ENCODE measurements around the gene ODAD3. TPM values are rescaled to one million over a fixed set of nuclear protein-coding genes. Genes with fewer than 3 reads are reported as not detected.

ODAD3 gene
- not detected for total RNA-seq
- polyA plus RNA-seq: not detected

DNA sequence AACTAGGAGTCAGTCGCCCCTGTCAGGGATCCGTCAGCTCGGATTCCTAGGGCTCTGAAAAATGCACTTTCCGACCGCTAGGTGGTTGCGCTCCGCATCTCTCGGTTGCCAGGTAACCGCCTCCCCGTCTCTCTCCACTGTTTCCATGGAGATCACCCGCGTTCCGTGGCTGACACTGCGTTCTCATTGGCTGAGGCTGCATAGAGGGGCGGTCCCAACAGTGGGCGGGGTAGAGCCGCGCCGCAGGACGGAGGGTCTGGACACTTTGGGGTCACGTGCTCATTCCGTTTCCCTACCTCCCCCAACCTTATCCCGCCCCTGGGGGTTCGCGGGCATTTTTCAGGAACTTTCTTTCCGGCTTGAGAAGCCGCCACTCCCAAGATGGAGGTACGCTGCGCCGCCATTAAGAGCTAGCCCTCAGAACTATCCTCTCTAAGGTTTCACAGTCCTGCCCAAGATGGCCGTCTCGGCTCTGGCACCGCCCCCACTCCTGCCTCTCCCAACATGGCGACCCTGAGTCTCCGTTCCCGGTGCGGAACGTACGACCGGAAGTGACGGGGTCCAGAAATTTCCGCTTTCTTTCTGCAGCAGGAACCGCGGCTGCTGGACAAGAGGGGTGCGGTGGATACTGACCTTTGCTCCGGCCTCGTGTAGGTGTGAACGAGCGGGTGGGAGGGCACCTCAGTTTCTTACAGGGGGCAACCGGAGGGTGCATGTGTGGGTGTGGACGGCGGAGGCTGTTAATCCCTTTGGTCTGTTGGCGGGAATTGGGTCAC lies at the start of gene ODAD3, which contains the start of gene PRKCSH:
TSS of gene ODAD3 (minus strand) at position 65 of the 776 bp plus-strand sequence. CDS start 105 bp downstream, outside the sequence.
TSS of gene PRKCSH (plus strand) at position 579 of the 776 bp plus-strand sequence. CDS start 483 bp downstream, outside the sequence.
- Histone ChIP-seq H3K4me1 (ENCODE audit: control insufficient read depth, insufficient read depth, low read length, poor library complexity, severe bottlenecking) (peaks cover 21% of the 10 kb centered on the region), H3K36me3 (ENCODE audit: control insufficient read depth, insufficient read depth, low read length) (peaks cover 15% of the 10 kb centered on the region), H3K4me3 (ENCODE audit: low read depth, low read length) (peak within 1 kb of the TSS; percentile 83), H3K27me3 (ENCODE audit: control insufficient read depth, insufficient read depth, low read length) (no peaks in the 10 kb centered on the region), H3K9me3 (ENCODE audit: control insufficient read depth in 2 of 2, low read length in 2 of 2) (no peaks in the 10 kb centered on the region), H3K27ac (ENCODE audit: insufficient read depth, low read length, poor library complexity, severe bottlenecking) (peak within 1 kb of the TSS; percentile 82)
- Mint-ChIP-seq H3K36me3 (peaks cover 6% of the 10 kb centered on the region), H3K4me3 (peak within 1 kb of the TSS; percentile 97 to 100 (median 100)), H3K4me1 (peaks cover 4 to 30% (median 10%) of the 10 kb centered on the region in 4 donors), H3K27me3 (peaks cover 6% of the 10 kb centered on the region), H3K27ac (peak within 1 kb of the TSS; percentile 92 to 99 (median 97)), H3K9me3 (peaks cover 0 to 1% (median 0%) of the 10 kb centered on the region in 7 donors)
- DNase-seq (peak; percentile 96 to 99 (median 99)), ATAC-seq (ENCODE audit: low read depth in 2 of 2) (peak; percentile 94 to 95)

DNA sequence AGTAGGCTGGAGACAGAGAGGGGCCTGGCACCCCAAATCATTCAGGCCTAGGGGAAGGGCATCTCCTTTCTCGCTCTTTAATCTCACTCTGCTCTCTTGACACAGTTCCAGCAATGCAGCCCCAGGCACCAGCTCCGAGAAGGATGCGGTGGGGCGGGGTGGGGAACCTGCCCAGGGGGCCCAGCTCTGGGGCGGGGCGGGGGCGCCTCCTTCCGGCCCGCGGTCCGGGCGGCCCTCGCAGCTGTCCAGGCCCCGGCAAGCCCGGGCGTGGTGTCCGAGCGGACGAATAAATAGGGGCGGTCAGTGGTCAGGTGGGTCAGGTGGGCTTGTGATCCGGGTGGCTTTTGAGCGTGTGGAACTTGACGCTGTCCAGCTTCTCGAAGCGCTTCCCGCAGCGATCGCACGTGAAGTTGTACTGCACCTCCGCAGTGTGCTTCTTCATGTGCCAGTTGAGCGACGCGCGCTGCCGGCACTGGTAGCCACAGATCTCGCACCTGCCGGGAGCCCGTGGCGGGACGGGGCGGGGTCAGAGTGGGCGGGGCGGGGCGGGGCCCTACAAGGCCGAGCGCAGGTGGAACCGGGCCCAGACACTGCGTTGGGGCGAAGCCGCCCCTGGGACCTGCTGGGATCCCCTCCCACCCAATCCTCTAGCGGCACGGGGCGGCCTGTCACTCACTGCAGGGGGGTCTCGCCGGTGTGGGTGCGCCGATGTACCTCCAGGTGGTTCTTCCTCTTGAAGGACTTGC lies 48.6 kb upstream of the ODAD3 start:
- H3K4me3 Mint-ChIP-seq: peak overlapping the region in 2 of 4 donors; percentile 24 to 41
- Histone ChIP-seq H3K27ac (ENCODE audit: insufficient read depth, low read length, poor library complexity, severe bottlenecking) (no peak overlapping the region), H3K9me3 (ENCODE audit: control insufficient read depth in 2 of 2, low read length in 2 of 2) (no peaks in the 10 kb centered on the region), H3K36me3 (ENCODE audit: control insufficient read depth, insufficient read depth, low read length) (no peaks in the 10 kb centered on the region), H3K27me3 (ENCODE audit: control insufficient read depth, insufficient read depth, low read length) (no peaks in the 10 kb centered on the region), H3K4me1 (ENCODE audit: control insufficient read depth, insufficient read depth, low read length, poor library complexity, severe bottlenecking) (peaks cover 40% of the 10 kb centered on the region), H3K4me3 (ENCODE audit: low read depth, low read length) (no peak overlapping the region)
- H3K9me3 Mint-ChIP-seq: peaks cover 0 to 9% (median 0%) of the 10 kb centered on the region in 7 donors
- H3K4me1 Mint-ChIP-seq: peaks cover 0 to 30% (median 13%) of the 10 kb centered on the region in 4 donors
- no peak for ATAC-seq (ENCODE audit: low read depth in 2 of 2)
- H3K27me3 Mint-ChIP-seq: peaks cover 29% of the 10 kb centered on the region
- DNase-seq: no peak
- peaks cover 7% of the 10 kb centered on the region for H3K36me3 Mint-ChIP-seq
- no peak overlapping the region for H3K27ac Mint-ChIP-seq

DNA sequence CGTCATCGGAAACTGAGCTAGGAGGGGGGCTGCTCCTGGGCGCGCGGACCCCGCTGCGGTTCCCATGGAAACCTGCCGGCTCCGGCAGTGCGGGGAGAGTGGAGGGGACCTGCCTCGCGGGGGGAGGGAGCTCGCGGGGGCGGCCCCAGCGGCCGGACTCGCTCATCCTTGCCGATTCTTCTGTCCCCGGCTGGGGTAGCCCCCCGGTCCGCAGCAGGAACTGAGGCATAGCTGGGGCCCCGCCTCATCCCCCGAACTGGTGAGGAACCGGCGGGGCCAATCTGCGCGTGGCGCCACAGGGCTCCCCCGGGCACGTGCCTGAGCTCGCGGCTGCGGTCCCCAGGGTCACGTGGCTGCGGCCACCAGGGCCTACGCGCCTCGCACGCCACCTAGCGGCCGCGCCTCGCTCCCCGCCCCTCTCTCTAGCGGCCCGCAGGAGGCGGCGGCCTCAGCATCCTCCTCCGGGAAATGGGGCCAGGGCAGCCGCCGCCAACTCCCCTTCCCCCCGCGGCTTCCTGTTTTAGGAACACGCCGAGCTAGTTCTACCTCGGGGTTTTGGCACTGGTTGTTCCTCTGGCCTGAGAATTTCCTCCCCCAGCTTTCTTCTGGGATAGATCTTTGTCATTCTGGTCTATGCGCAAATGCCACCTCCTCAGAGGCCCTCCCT lies 47.6 kb upstream of the ODAD3 start:
- Histone ChIP-seq H3K9me3 (ENCODE audit: control insufficient read depth in 2 of 2, low read length in 2 of 2) (no peaks in the 10 kb centered on the region), H3K27me3 (ENCODE audit: control insufficient read depth, insufficient read depth, low read length) (no peaks in the 10 kb centered on the region), H3K4me3 (ENCODE audit: low read depth, low read length) (peak overlapping the region; percentile 13), H3K36me3 (ENCODE audit: control insufficient read depth, insufficient read depth, low read length) (no peaks in the 10 kb centered on the region), H3K4me1 (ENCODE audit: control insufficient read depth, insufficient read depth, low read length, poor library complexity, severe bottlenecking) (peaks cover 40% of the 10 kb centered on the region), H3K27ac (ENCODE audit: insufficient read depth, low read length, poor library complexity, severe bottlenecking) (peak overlapping the region; percentile 47)
- Mint-ChIP-seq H3K36me3 (peaks cover 7% of the 10 kb centered on the region), H3K4me1 (peaks cover 0 to 31% (median 13%) of the 10 kb centered on the region in 4 donors), H3K27ac (peak overlapping the region in 2 of 3 donors; percentile 29 to 55), H3K27me3 (peaks cover 38% of the 10 kb centered on the region), H3K9me3 (peaks cover 0 to 9% (median 0%) of the 10 kb centered on the region in 7 donors), H3K4me3 (peak overlapping the region; percentile 52 to 82 (median 72))
- DNase-seq: peak; percentile 78 to 92 (median 85)
- ATAC-seq (ENCODE audit: low read depth in 2 of 2): peak; percentile 84 to 90

DNA sequence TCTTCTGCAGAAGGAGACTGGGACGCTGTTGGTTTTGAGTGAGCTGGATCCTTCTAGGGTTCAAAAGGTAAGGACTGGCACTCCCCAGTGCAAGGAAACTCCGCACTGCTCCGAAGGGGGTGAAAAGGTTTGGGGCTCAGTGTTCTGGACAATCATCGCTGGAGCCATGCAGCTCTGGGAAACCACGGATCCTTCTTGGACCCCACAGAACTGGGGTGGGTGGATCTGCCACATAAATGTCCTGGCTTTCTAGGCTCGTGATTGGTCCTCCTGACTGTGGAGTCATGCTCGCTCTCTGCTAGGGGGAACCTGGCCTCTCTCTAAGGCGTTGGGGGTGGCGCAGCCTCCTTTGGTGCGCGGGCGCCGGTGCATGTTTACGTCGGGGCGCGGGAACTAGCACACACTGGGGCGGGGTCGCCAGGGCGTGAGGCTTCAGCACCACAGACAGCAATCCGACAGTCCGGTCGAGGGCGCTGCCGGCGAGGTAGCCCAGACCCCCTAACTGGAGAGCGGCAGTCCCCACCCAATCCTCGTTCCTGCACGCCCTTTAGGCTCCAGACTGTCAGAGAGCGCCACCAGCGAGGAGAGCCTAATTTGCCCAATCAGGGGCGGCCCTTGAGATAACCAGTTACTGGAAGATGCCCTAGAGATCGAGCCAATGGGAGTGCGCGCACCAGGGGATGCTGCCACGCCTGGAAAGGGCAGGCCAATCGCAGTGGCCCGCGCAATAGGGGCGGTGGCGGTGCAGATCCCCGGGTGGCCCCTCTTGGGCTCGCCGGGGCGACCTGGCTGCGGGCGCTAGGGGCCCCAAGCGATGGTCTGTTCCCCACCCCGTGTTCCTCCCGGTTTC lies 46.8 kb upstream of the ODAD3 start:
- no peak overlapping the region for H3K4me3 ChIP-seq (ENCODE audit: low read depth, low read length)
- ATAC-seq (ENCODE audit: low read depth in 2 of 2): peak; percentile 52 to 54

DNA sequence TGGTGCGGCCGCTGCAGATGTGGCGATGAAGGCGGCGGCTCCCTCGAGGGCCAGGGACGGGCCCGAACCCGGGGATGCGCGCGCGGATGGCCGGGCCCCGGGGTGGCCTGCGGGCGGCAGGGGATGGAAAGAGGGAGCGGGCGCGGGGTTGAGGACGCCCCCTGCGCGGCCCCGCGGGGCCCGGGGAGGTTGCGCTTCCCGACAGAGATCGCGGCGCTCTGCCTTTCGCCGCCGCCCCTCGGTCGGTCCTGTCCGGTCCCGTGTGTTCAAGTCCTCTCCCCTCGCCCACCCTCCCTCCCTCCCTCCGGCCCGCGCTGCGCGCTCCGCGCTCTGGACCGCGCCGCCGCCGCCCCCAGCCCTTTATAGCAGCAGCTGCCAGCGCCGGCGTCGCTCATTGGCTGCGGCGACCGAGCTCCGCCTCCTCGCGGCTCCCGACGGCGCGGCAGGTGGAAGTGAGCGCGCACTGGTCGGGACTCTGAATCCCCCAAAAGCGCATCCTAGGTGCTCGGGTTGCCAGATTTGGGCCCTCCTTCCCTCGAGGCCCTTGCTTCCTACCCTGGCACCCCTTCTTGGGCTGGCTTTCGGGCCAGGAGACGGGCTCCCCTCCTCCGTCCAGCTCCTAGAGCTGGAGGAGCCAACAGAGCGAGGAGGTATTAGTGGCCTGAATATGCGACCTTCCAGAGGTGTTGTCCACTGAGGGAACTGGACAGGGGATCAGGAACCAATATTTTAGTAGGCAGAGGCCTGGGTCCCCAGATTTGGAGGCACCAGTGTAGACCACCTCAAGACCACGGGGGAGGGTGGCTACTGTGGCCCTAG lies 46.0 kb upstream of the ODAD3 start, which contains the start of gene ELAVL3:
TSS of gene ELAVL3 (minus strand) at position 332 of the 819 bp plus-strand sequence. CDS start 438 bp downstream, outside the sequence.
- H3K27ac ChIP-seq (ENCODE audit: insufficient read depth, low read length, poor library complexity, severe bottlenecking): no peak within 1 kb of the TSS
- H3K27ac Mint-ChIP-seq: peak within 1 kb of the TSS in 2 of 3 donors; percentile 36 to 48
- H3K4me1 Mint-ChIP-seq: peaks cover 0 to 31% (median 13%) of the 10 kb centered on the region in 4 donors
- peaks cover 7% of the 10 kb centered on the region for H3K36me3 Mint-ChIP-seq
- no peak within 1 kb of the TSS for H3K4me3 ChIP-seq (ENCODE audit: low read depth, low read length)
- DNase-seq (no peak), ATAC-seq (ENCODE audit: low read depth in 2 of 2) (no peak)
- peaks cover 0 to 9% (median 0%) of the 10 kb centered on the region in 7 donors for H3K9me3 Mint-ChIP-seq
- no peaks in the 10 kb centered on the region for H3K36me3 ChIP-seq (ENCODE audit: control insufficient read depth, insufficient read depth, low read length)
- peaks cover 46% of the 10 kb centered on the region for H3K27me3 Mint-ChIP-seq
- no peaks in the 10 kb centered on the region for H3K9me3 ChIP-seq (ENCODE audit: control insufficient read depth in 2 of 2, low read length in 2 of 2)
- H3K4me3 Mint-ChIP-seq: peak within 1 kb of the TSS; percentile 41 to 92 (median 72)
- no peaks in the 10 kb centered on the region for H3K27me3 ChIP-seq (ENCODE audit: control insufficient read depth, insufficient read depth, low read length)
- H3K4me1 ChIP-seq (ENCODE audit: control insufficient read depth, insufficient read depth, low read length, poor library complexity, severe bottlenecking): peaks cover 40% of the 10 kb centered on the region

More for the DNA sequence above, 46.8 kb upstream of the ODAD3 start:
- Histone ChIP-seq H3K27ac (ENCODE audit: insufficient read depth, low read length, poor library complexity, severe bottlenecking) (no peak overlapping the region), H3K36me3 (ENCODE audit: control insufficient read depth, insufficient read depth, low read length) (no peaks in the 10 kb centered on the region), H3K27me3 (ENCODE audit: control insufficient read depth, insufficient read depth, low read length) (no peaks in the 10 kb centered on the region), H3K4me1 (ENCODE audit: control insufficient read depth, insufficient read depth, low read length, poor library complexity, severe bottlenecking) (peaks cover 40% of the 10 kb centered on the region), H3K9me3 (ENCODE audit: control insufficient read depth in 2 of 2, low read length in 2 of 2) (no peaks in the 10 kb centered on the region)
- peak overlapping the region in 2 of 3 donors; percentile 36 to 48 for H3K27ac Mint-ChIP-seq
- H3K36me3 Mint-ChIP-seq: peaks cover 7% of the 10 kb centered on the region
- peaks cover 0 to 31% (median 13%) of the 10 kb centered on the region in 4 donors for H3K4me1 Mint-ChIP-seq
- H3K9me3 Mint-ChIP-seq: peaks cover 0 to 9% (median 0%) of the 10 kb centered on the region in 7 donors
- H3K4me3 Mint-ChIP-seq: peak overlapping the region; percentile 41 to 92 (median 72)
- peaks cover 43% of the 10 kb centered on the region for H3K27me3 Mint-ChIP-seq
- DNase-seq: peak; percentile 51 to 80 (median 58)

DNA sequence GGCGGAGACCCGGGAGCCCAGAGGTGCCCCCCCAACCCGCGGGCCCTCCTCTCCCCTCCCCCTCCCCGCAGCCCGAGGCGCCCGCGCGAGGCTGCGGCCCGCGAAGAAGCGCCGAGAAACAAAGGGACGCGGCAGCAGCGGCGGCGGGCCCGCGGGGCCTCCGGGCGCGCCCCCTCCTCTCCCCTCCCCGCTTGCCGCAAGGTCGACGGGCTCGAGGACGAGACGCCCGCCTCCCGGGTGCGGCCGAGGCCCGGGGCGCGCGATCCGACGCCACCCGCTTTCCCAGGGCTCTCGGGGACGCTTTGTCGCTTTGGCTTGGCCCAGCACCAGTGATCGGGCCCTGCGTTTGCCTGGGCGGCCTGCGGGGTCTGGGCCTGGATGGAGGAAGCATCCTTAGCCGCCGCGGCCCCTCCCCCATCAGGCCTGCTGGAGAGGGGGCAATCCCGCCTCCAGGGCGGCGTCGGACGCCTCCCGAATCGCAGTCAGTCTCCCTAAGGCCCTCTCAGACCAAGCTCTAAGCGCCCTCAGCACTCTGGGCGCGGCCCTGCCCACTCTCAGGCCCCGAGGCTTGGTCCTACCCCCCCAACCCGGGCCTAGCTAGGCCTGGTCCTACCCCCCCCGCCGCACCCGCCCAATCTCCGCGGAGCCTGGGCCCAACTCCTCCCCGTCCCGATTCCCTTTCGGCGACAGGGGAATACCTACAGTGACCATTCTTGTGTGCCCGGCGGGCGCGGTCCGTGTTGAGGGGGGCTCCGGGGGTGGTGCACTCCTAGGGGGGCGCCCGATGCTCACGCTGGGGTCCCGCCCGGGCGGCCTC lies 45.2 kb upstream of the ODAD3 start:
- no peaks in the 10 kb centered on the region for H3K27me3 ChIP-seq (ENCODE audit: control insufficient read depth, insufficient read depth, low read length)
- no peak overlapping the region for H3K27ac ChIP-seq (ENCODE audit: insufficient read depth, low read length, poor library complexity, severe bottlenecking)
- ATAC-seq (ENCODE audit: low read depth in 2 of 2): no peak
- H3K9me3 ChIP-seq (ENCODE audit: control insufficient read depth in 2 of 2, low read length in 2 of 2): no peaks in the 10 kb centered on the region
- Mint-ChIP-seq H3K9me3 (peaks cover 0 to 8% (median 0%) of the 10 kb centered on the region in 7 donors), H3K27me3 (peaks cover 47% of the 10 kb centered on the region), H3K4me3 (no peak overlapping the region), H3K36me3 (peaks cover 4% of the 10 kb centered on the region), H3K27ac (no peak overlapping the region), H3K4me1 (peaks cover 0 to 29% (median 13%) of the 10 kb centered on the region in 4 donors)
- H3K36me3 ChIP-seq (ENCODE audit: control insufficient read depth, insufficient read depth, low read length): no peaks in the 10 kb centered on the region
- DNase-seq: no peak
- H3K4me1 ChIP-seq (ENCODE audit: control insufficient read depth, insufficient read depth, low read length, poor library complexity, severe bottlenecking): peaks cover 40% of the 10 kb centered on the region
- H3K4me3 ChIP-seq (ENCODE audit: low read depth, low read length): no peak overlapping the region

Data from CD4-positive, CD25-positive, alpha-beta regulatory T cell (primary cell).